Endothelial cell of umbilical vein (primary cell): ENCODE measurements around the gene NEDD1. TPM values are rescaled to one million over a fixed set of nuclear protein-coding genes. Genes with fewer than 3 reads are reported as not detected.

Experiments
- BruUV-seq: library from RNA; stranded (reverse); fragments of 400-500 nt; replicated peaks from 2 replicates; lab custom pipeline; 2021; lab: Mats Ljungman, UMichigan
- CTCF ChIA-PET: fragments of 300-600, 350-600 bp; sonication (Branson Sonifier 250); formaldehyde crosslinking; loops from one replicate; lab custom pipeline; 2021; ENCODE audit warnings: antibody characterized with exemption, inconsistent platforms; lab: Charles Lee
- POLR2A ChIA-PET: fragments of 300-600, 350-600 bp; sonication (Branson Sonifier 250); formaldehyde crosslinking; loops from one replicate; lab custom pipeline; 2021; ENCODE audit warnings: antibody characterized with exemption, inconsistent platforms; lab: Charles Lee
- DNase-seq: peaks from one replicate; pipeline ENCODE4 v3.0.0-alpha.2; 2011; ENCODE audit warnings: low read depth, low spot score
- FAIRE-seq: peaks from 2 replicates; lab custom pipeline; 2011; peaks lifted over from hg19 to GRCh38; lab: Jason Lieb, UNC
- H2AFZ ChIP-seq: 2 replicates; pipeline ENCODE4 v1.6.0; 2012; ENCODE audit warnings: low read depth, low read length, control low read depth, inconsistent platforms
- H3K27ac ChIP-seq: 2 replicates; pipeline ENCODE4 v1.5.1; 2011; ENCODE audit warnings: low read depth, mild to moderate bottlenecking, control low read depth, low read length, moderate library complexity; ENCODE audit not compliant: insufficient read depth
- H3K27me3 ChIP-seq, 2 experiments: 2 replicates each; pipeline versions ENCODE4 v1.6.0 to v1.6.1; 2011; ENCODE audit warnings: low read length in 2 of 2, mixed read lengths in 1 of 2; ENCODE audit not compliant: control insufficient read depth in 2 of 2, insufficient read depth in 2 of 2
- H3K36me3 ChIP-seq, 2 experiments: 2 replicates in 1 of 2; 3 replicates in 1 of 2; pipeline ENCODE4 v1.5.1; 2011; ENCODE audit warnings: low read length in 2 of 2, mild to moderate bottlenecking in 1 of 2, moderate library complexity in 1 of 2; ENCODE audit not compliant: control insufficient read depth in 2 of 2, insufficient read depth in 2 of 2; ENCODE audit errors: extremely low read depth in 1 of 2
- H3K4me1 ChIP-seq: 3 replicates; pipeline ENCODE4 v1.5.1; 2011; ENCODE audit warnings: mild to moderate bottlenecking, low read length; ENCODE audit not compliant: control insufficient read depth, insufficient read depth; ENCODE audit errors: extremely low read depth
- H3K4me2 ChIP-seq: 2 replicates; pipeline ENCODE4 v1.6.1; 2011; ENCODE audit warnings: low read length, control low read depth, mixed read lengths; ENCODE audit not compliant: insufficient read depth
- H3K4me3 ChIP-seq, 3 experiments: fragments of 200-600 bp in 1 of 3; sonication (generic), shearing (Covaris generic) in 1 of 3; replicated peaks in 1 of 3; 2 replicates each; pipeline ENCODE4 v1.5.1; 2011 to 2016; ENCODE audit warnings: control low read depth in 3 of 3, low read length in 3 of 3, mild to moderate bottlenecking in 2 of 3, inconsistent platforms in 1 of 3, low read depth in 1 of 3, moderate library complexity in 1 of 3; ENCODE audit not compliant: insufficient read depth in 1 of 3
- H3K79me2 ChIP-seq: 2 replicates; pipeline ENCODE4 v1.6.0; 2012; ENCODE audit warnings: low read length, inconsistent platforms; ENCODE audit not compliant: control insufficient read depth, insufficient read depth
- H3K9ac ChIP-seq: replicated peaks from 2 replicates; pipeline ENCODE3; 2011; ENCODE audit warnings: low read length, control low read depth; ENCODE audit not compliant: insufficient read depth; ENCODE audit errors: extremely low read depth
- H3K9me1 ChIP-seq: replicated peaks from 3 replicates; pipeline ENCODE4 v1.6.0; 2011; ENCODE audit warnings: mild to moderate bottlenecking, low read length; ENCODE audit not compliant: control insufficient read depth, insufficient read depth; ENCODE audit errors: extremely low read depth
- H3K9me3 ChIP-seq: replicated peaks from 2 replicates; pipeline ENCODE4 v1.5.1; 2012; ENCODE audit warnings: low read length, inconsistent platforms; ENCODE audit not compliant: control insufficient read depth, insufficient read depth
- H4K20me1 ChIP-seq: replicated peaks from 2 replicates; pipeline ENCODE3; 2011; ENCODE audit warnings: mild to moderate bottlenecking, low read length; ENCODE audit not compliant: control insufficient read depth, insufficient read depth; ENCODE audit errors: extremely low read depth
- EZH2 ChIP-seq: IDR thresholded peaks from 2 replicates; pipeline ENCODE4 v1.6.1; 2012; ENCODE audit warnings: borderline replicate concordance, low read depth, mild to moderate bottlenecking, moderate library complexity, low read length, inconsistent platforms; ENCODE audit not compliant: severe bottlenecking
- FOS ChIP-seq: IDR thresholded peaks from 2 replicates; pipeline ENCODE4 v1.6.1; 2011; ENCODE audit warnings: mild to moderate bottlenecking, low read length, moderate library complexity, borderline replicate concordance; ENCODE audit not compliant: insufficient read depth
- GATA2 ChIP-seq: IDR thresholded peaks from 2 replicates; pipeline ENCODE4 v1.7.0; 2011; ENCODE audit warnings: low read depth, mild to moderate bottlenecking, moderate library complexity, mixed read lengths, low read length; ENCODE audit not compliant: insufficient read length, insufficient read depth
- JUN ChIP-seq: IDR thresholded peaks from 2 replicates; pipeline ENCODE4 v1.6.1; 2011; ENCODE audit warnings: borderline replicate concordance, low read depth; ENCODE audit not compliant: insufficient read length, insufficient read depth
- MYC ChIP-seq: IDR thresholded peaks from one replicate; pipeline ENCODE4 v1.6.1; 2011; ENCODE audit warnings: mild to moderate bottlenecking, low read depth, low read length
- POLR2A ChIP-seq: IDR thresholded peaks from 2 replicates; pipeline ENCODE4 v1.6.1; 2012; ENCODE audit warnings: low read depth, mild to moderate bottlenecking, control low read depth, low read length
- POLR2AphosphoS5 ChIP-seq: IDR thresholded peaks from 2 replicates; pipeline ENCODE4 v1.6.1; 2012; ENCODE audit warnings: low read depth, mild to moderate bottlenecking, control low read depth, low read length, moderate library complexity; ENCODE audit not compliant: insufficient read depth
- dilution Hi-C: fragments of 300-500 bp; cut with MboI; formaldehyde crosslinking; loops from one replicate; pipeline ENCODE4 v1.15.0; 2019; ENCODE audit warnings: low sequenced_read_pairs; ENCODE audit not compliant: extremely low pct_ligation_motif_present
- intact Hi-C: fragments of 100-400 bp; cut with micrococcal nuclease; formaldehyde crosslinking; loops from one replicate; pipeline ENCODE4 v1.10.0; 2022
- polyA plus RNA-seq, 4 experiments: library from polyadenylated mRNA; depleted of rRNA in 3 of 4; stranded (reverse) in 3 of 4; unstranded in 1 of 4; fragments of >200 nt; gene quantifications; 2 replicates each; pipeline versions ENCODE4 v1.2.1 to v1.2.3, GENCODE V29; 2011 to 2012; ENCODE audit warnings: missing spikeins in 1 of 4
- total RNA-seq: library from RNA; stranded (reverse); gene quantifications from 2 replicates; pipeline ENCODE4 v1.2.3, GENCODE V29; 2021
- TF ChIP-seq, protein P1 (sequence below), 2 donors: IDR thresholded peaks; 1 replicate in 1 of 2; 2 replicates in 1 of 2; pipeline ENCODE4 v1.5.1; 2011; ENCODE audit warnings: low read length in 2 of 2, mild to moderate bottlenecking in 2 of 2, moderate library complexity in 2 of 2, control low read depth in 1 of 2, inconsistent platforms in 1 of 2, low read depth in 1 of 2; ENCODE audit not compliant: insufficient read depth in 1 of 2; ENCODE audit errors: extremely low read depth in 1 of 2
- TF ChIP-seq, protein P2 (sequence below): IDR thresholded peaks from 2 replicates; pipeline ENCODE4 v1.6.1; 2011; ENCODE audit not compliant: insufficient read depth, insufficient read length

NEDD1 gene
- total and polyA plus RNA-seq, 2 donors (not counting 3 experiments of a cell fraction or from before 2014, with no cell fraction given): 9.8 to 25.4 TPM

DNA sequence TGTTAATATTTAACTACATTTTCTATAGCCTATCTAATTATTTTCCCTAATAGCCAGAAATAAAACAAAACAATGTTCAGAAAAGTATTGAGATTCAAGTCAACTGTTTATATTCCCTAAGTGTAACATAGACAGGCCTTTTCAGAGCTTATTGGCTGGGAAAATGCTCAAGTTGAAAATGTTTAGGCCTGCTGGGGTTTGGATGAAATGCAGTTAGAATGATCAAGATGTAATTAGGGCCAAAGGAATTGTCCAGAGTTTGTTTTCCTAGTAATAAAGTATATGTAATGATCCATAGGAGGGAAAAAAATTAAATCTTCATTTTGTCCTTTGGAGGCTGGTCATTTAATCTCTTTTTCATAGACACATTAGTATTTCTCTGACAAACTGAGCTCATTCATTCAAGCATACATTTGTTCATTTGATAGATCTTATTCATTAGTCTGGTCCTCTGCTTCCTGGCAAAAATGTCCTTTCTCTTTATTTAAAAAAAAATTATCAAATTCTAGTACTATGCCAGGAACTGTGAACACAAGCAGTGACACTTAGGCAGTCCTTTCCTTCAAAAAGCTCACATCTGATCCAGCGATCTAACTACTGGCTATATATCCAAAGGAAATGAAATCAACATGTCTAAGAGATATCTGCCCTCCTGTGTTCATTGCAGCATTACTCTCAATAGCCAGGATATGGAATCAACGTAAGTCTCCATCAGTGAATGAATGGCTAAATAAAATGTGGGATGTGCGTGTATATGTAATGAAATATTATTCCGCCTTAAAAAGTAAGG, 40.1 kb upstream of the NEDD1 start:
- CTCF ChIA-PET: interaction anchor here (1.2 kb wide), 1 partner anchor 12 kb away, joined by 3 read pairs; no protein-coding TSS in a partner anchor
- no peak overlapping the region for H3K4me2 ChIP-seq
- H3K27ac ChIP-seq: no peak overlapping the region
- intact Hi-C loops (no loop called here), dilution Hi-C loops (no loop called here)
- no TSS peak for BruUV-seq
- POLR2A ChIA-PET: no interaction called here
- H2AFZ ChIP-seq: no peak overlapping the region
- H3K36me3 ChIP-seq: no peaks in the 10 kb centered on the region
- no peak overlapping the region for H3K9ac ChIP-seq
- no peak for TF ChIP-seq FOS
- no peak for TF ChIP-seq EZH2
- TF ChIP-seq, protein P1, sequence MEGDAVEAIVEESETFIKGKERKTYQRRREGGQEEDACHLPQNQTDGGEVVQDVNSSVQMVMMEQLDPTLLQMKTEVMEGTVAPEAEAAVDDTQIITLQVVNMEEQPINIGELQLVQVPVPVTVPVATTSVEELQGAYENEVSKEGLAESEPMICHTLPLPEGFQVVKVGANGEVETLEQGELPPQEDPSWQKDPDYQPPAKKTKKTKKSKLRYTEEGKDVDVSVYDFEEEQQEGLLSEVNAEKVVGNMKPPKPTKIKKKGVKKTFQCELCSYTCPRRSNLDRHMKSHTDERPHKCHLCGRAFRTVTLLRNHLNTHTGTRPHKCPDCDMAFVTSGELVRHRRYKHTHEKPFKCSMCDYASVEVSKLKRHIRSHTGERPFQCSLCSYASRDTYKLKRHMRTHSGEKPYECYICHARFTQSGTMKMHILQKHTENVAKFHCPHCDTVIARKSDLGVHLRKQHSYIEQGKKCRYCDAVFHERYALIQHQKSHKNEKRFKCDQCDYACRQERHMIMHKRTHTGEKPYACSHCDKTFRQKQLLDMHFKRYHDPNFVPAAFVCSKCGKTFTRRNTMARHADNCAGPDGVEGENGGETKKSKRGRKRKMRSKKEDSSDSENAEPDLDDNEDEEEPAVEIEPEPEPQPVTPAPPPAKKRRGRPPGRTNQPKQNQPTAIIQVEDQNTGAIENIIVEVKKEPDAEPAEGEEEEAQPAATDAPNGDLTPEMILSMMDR (IDR thresholded peaks at IDR 0.05; ENCODE audit: extremely low read depth in 1 of 2, insufficient read depth in 1 of 2, low read depth in 1 of 2, low read length in 2 of 2): no peak
- no peak for TF ChIP-seq GATA2
- TF ChIP-seq MYC: no peak
- TF ChIP-seq, protein P2, sequence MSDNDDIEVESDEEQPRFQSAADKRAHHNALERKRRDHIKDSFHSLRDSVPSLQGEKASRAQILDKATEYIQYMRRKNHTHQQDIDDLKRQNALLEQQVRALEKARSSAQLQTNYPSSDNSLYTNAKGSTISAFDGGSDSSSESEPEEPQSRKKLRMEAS: no peak
- no peak for TF ChIP-seq JUN
- no peak for TF ChIP-seq POLR2AphosphoS5
- TF ChIP-seq POLR2A: no peak
- no peak overlapping the region for H3K4me3 ChIP-seq
- H3K4me1 ChIP-seq: no peaks in the 10 kb centered on the region
- no peaks in the 10 kb centered on the region for H4K20me1 ChIP-seq
- no peaks in the 10 kb centered on the region for H3K9me3 ChIP-seq
- FAIRE-seq (no peak), DNase-seq (no peak)
- H3K27me3 ChIP-seq: no peaks in the 10 kb centered on the region
- no peaks in the 10 kb centered on the region for H3K79me2 ChIP-seq
- H3K9me1 ChIP-seq: no peaks in the 10 kb centered on the region
